NT2/D1 (cell line): ENCODE measurements around the gene UBTD2.

ENCODE experiments used
- DNase-seq: peaks from one replicate; pipeline ENCODE4 v3.0.0-alpha.2; 2011; ENCODE audit warnings: low read depth, low spot score
- H3K27me3 ChIP-seq: 2 replicates; pipeline ENCODE4 v1.6.0; 2011; ENCODE audit warnings: mild to moderate bottlenecking; ENCODE audit not compliant: insufficient read length, insufficient read depth
- H3K36me3 ChIP-seq: 2 replicates; pipeline ENCODE4 v1.6.1; 2011; ENCODE audit warnings: mild to moderate bottlenecking, low read length, mixed read lengths; ENCODE audit not compliant: insufficient read depth, insufficient read length
- H3K4me1 ChIP-seq: 2 replicates; pipeline ENCODE4 v1.5.1; 2011; ENCODE audit not compliant: insufficient read depth, insufficient read length
- H3K4me3 ChIP-seq: 2 replicates; pipeline ENCODE4 v1.5.1; 2011; ENCODE audit warnings: low read depth; ENCODE audit not compliant: insufficient read length
- H3K9ac ChIP-seq: 2 replicates; pipeline ENCODE4 v1.6.0; 2011; ENCODE audit warnings: low read depth; ENCODE audit not compliant: insufficient read length
- H3K9me3 ChIP-seq: 2 replicates; pipeline ENCODE4 v1.5.1; 2011; ENCODE audit warnings: mild to moderate bottlenecking, low read length; ENCODE audit not compliant: insufficient read depth
- SUZ12 ChIP-seq: IDR thresholded peaks from 2 replicates; pipeline ENCODE4 v1.6.1; 2011; ENCODE audit not compliant: insufficient read length, insufficient read depth; ENCODE audit errors: extremely low read depth
- YY1 ChIP-seq: IDR thresholded peaks from 2 replicates; pipeline ENCODE4 v1.6.1; 2011; ENCODE audit not compliant: insufficient read length, insufficient read depth
- ZNF274 ChIP-seq: IDR thresholded peaks from 2 replicates; pipeline ENCODE4 v1.6.1; 2011; ENCODE audit warnings: mild to moderate bottlenecking, low read depth, low read length

The UBTD2 gene

GRCh38 chr5:172187118-172188032, 96.2 kb downstream of the UBTD2 start:
- Histone ChIP-seq H3K36me3 (peaks cover 8% of the 10 kb centered on the region), H3K9ac (peak overlapping the region; percentile 86), H3K4me1 (peaks cover 5% of the 10 kb centered on the region), H3K9me3 (no peaks in the 10 kb centered on the region), H3K27me3 (no peaks in the 10 kb centered on the region), H3K4me3 (peak overlapping the region; percentile 75)
- no peak for DNase-seq
- TF ChIP-seq SUZ12, result no peak
- no peak for TF ChIP-seq YY1
- no peak for TF ChIP-seq ZNF274

- DNase-seq, result no peak
- Histone ChIP-seq H3K27me3 (no peaks in the 10 kb centered on the region), H3K4me1 (peaks cover 5% of the 10 kb centered on the region), H3K9me3 (no peaks in the 10 kb centered on the region), H3K4me3 (no peak overlapping the region), H3K36me3 (peaks cover 8% of the 10 kb centered on the region), H3K9ac (no peak overlapping the region)
- TF ChIP-seq ZNF274, result no peak
- no peak for TF ChIP-seq YY1
- TF ChIP-seq SUZ12, result no peak
Observed at GRCh38 chr5:172186114-172186695, 97.4 kb downstream of the UBTD2 start.

- Histone ChIP-seq H3K9ac (no peak overlapping the region), H3K27me3 (no peaks in the 10 kb centered on the region)
Observed at GRCh38 chr5:172185096-172185461, 98.5 kb downstream of the UBTD2 start.

GRCh38 chr5:172183881-172184280, 99.7 kb downstream of the UBTD2 start:
- no peak for TF ChIP-seq YY1
- no peak for TF ChIP-seq SUZ12
- TF ChIP-seq ZNF274, result no peak
- Histone ChIP-seq H3K36me3 (peaks cover 8% of the 10 kb centered on the region), H3K4me3 (no peak overlapping the region), H3K9ac (no peak overlapping the region), H3K4me1 (peaks cover 5% of the 10 kb centered on the region), H3K27me3 (no peaks in the 10 kb centered on the region), H3K9me3 (no peaks in the 10 kb centered on the region)
- DNase-seq, result no peak

More at GRCh38 chr5:172185096-172185461, 98.5 kb downstream of the UBTD2 start:
- H3K36me3 ChIP-seq, result peaks cover 8% of the 10 kb centered on the region
- no peaks in the 10 kb centered on the region for H3K9me3 ChIP-seq
- no peak overlapping the region for H3K4me3 ChIP-seq
- no peak for DNase-seq
- TF ChIP-seq SUZ12 (no peak), YY1 (no peak), ZNF274 (no peak)
- H3K4me1 ChIP-seq, result peaks cover 5% of the 10 kb centered on the region

- H3K27me3 ChIP-seq, result no peaks in the 10 kb centered on the region
- no peaks in the 10 kb centered on the region for H3K9me3 ChIP-seq
- H3K4me3 ChIP-seq, result no peak overlapping the region
- peaks cover 8% of the 10 kb centered on the region for H3K36me3 ChIP-seq
- H3K4me1 ChIP-seq, result peaks cover 5% of the 10 kb centered on the region
- TF ChIP-seq YY1, result no peak
- no peak for TF ChIP-seq SUZ12
- TF ChIP-seq ZNF274, result no peak
- no peak overlapping the region for H3K9ac ChIP-seq
- DNase-seq, result no peak
Observed at GRCh38 chr5:172182291-172182690, 101.3 kb downstream of the UBTD2 start.

- Histone ChIP-seq H3K4me1 (peaks cover 3% of the 10 kb centered on the region), H3K9me3 (no peaks in the 10 kb centered on the region), H3K9ac (no peak overlapping the region), H3K36me3 (peaks cover 8% of the 10 kb centered on the region), H3K4me3 (no peak overlapping the region), H3K27me3 (no peaks in the 10 kb centered on the region)
- DNase-seq, result no peak
- no peak for TF ChIP-seq YY1
- no peak for TF ChIP-seq SUZ12
- no peak for TF ChIP-seq ZNF274
Observed at GRCh38 chr5:172180936-172181335, 102.6 kb downstream of the UBTD2 start.
